HepG2 (cell line): ENCODE data around the gene KRABD2.

ENCODE experiments used
- AHDC1 ChIP-seq: sonication (generic); formaldehyde crosslinking; IDR thresholded peaks from 2 replicates; pipeline ENCODE4 v1.5.1; 2020; ENCODE audit warnings: mild to moderate bottlenecking, missing genetic modification reagents, borderline replicate concordance
- BCL6 ChIP-seq: IDR thresholded peaks from 2 replicates; pipeline ENCODE4 v1.6.1; 2016; ENCODE audit warnings: missing genetic modification reagents, missing compliant biosample characterization
- EED ChIP-seq: sonication (generic); formaldehyde crosslinking; IDR thresholded peaks from 2 replicates; pipeline ENCODE4 v1.5.0; 2020; ENCODE audit warnings: mild to moderate bottlenecking, missing genetic modification reagents
- FLYWCH1 ChIP-seq: sonication (generic); formaldehyde crosslinking; IDR thresholded peaks from 2 replicates; pipeline ENCODE4 v1.8.1; 2023; ENCODE audit warnings: mild to moderate bottlenecking, missing genetic modification reagents
- HDAC1 ChIP-seq: sonication (generic); formaldehyde crosslinking; IDR thresholded peaks from 2 replicates; pipeline ENCODE4 v1.5.1; 2020; ENCODE audit warnings: mild to moderate bottlenecking, missing genetic modification reagents
- HINFP ChIP-seq: sonication (generic); formaldehyde crosslinking; IDR thresholded peaks from 2 replicates; pipeline ENCODE4 v1.4.0; 2020; ENCODE audit warnings: low read depth, mild to moderate bottlenecking, missing genetic modification reagents
- HMGXB3 ChIP-seq: sonication (generic); formaldehyde crosslinking; IDR thresholded peaks from 2 replicates; pipeline ENCODE4 v1.4.0; 2020; ENCODE audit warnings: missing genetic modification reagents, borderline replicate concordance
- KDM3A ChIP-seq: IDR thresholded peaks from 2 replicates; pipeline ENCODE4 v1.6.1; 2018; ENCODE audit warnings: low read depth, missing compliant biosample characterization
- PITX1 ChIP-seq: sonication (generic); formaldehyde crosslinking; IDR thresholded peaks from 2 replicates; pipeline ENCODE4 v1.5.1; 2020; ENCODE audit warnings: mild to moderate bottlenecking, missing genetic modification reagents
- POLR2AphosphoS2 ChIP-seq: IDR thresholded peaks from 2 replicates; pipeline ENCODE4 v1.6.1; 2011; ENCODE audit warnings: low read depth, low read length, improper control_type of control experiment
- ZNF446 ChIP-seq: sonication (generic); formaldehyde crosslinking; IDR thresholded peaks from 2 replicates; pipeline ENCODE4 v1.5.0; 2020; ENCODE audit warnings: mild to moderate bottlenecking, missing genetic modification reagents
- ZNF512 ChIP-seq: sonication (generic); formaldehyde crosslinking; IDR thresholded peaks from 2 replicates; pipeline ENCODE4 v1.4.0; 2020; ENCODE audit warnings: mild to moderate bottlenecking, missing genetic modification reagents
- ZNF770 ChIP-seq: sonication (generic); formaldehyde crosslinking; IDR thresholded peaks from 2 replicates; pipeline ENCODE4 v1.5.0; 2020; ENCODE audit warnings: mild to moderate bottlenecking, missing genetic modification reagents
- ZNF777 ChIP-seq: sonication (generic); formaldehyde crosslinking; IDR thresholded peaks from 2 replicates; pipeline ENCODE4 v1.4.0; 2020; ENCODE audit warnings: missing genetic modification reagents

KRABD2 gene

GRCh38 chr17:8383143-8383822 lies 6.8 kb upstream of the KRABD2 start, which contains the start of gene RPL26 (continued):
- peak; percentile 16; the same call in 1 of the 2 replicates for TF ChIP-seq ZNF770 (CRISPR knock-in tag)
- TF ChIP-seq POLR2AphosphoS2 = peak; percentile 82; the same call in 1 of the 2 replicates
- no peak for TF ChIP-seq ZNF446 (CRISPR knock-in tag)
- no peak; the same call in 1 of the 2 replicates for TF ChIP-seq EED
- TF ChIP-seq HMGXB3 (CRISPR knock-in tag) = peak; percentile 71
- peak; percentile 28; the same call in 1 of the 2 replicates for TF ChIP-seq PITX1 (CRISPR knock-in tag)
- TF ChIP-seq HINFP (CRISPR knock-in tag) = no peak
- no peak; the same call in none of the 2 replicates for TF ChIP-seq ZNF777 (CRISPR knock-in tag)
- no peak for TF ChIP-seq AHDC1
- peak; percentile 36 for TF ChIP-seq BCL6
- no peak for TF ChIP-seq ZNF512 (CRISPR knock-in tag)
- TF ChIP-seq HDAC1 (CRISPR knock-in tag) = peak; percentile 81
- TF ChIP-seq FLYWCH1 (CRISPR knock-in tag) = no peak
- TF ChIP-seq KDM3A = peak; percentile 59
